ENCODE data around the gene GSTP1. TPM values are rescaled to one million over a fixed set of nuclear protein-coding genes. Genes with fewer than 3 reads are reported as not detected.

The GSTP1 gene
- total RNA-seq, 4 donors from 2014 or later: 399 to 826 (median 474) TPM

GRCh38 chr11:67542169-67542568 lies 41.4 kb upstream of the GSTP1 start:
- TF ChIP-seq, protein P1, sequence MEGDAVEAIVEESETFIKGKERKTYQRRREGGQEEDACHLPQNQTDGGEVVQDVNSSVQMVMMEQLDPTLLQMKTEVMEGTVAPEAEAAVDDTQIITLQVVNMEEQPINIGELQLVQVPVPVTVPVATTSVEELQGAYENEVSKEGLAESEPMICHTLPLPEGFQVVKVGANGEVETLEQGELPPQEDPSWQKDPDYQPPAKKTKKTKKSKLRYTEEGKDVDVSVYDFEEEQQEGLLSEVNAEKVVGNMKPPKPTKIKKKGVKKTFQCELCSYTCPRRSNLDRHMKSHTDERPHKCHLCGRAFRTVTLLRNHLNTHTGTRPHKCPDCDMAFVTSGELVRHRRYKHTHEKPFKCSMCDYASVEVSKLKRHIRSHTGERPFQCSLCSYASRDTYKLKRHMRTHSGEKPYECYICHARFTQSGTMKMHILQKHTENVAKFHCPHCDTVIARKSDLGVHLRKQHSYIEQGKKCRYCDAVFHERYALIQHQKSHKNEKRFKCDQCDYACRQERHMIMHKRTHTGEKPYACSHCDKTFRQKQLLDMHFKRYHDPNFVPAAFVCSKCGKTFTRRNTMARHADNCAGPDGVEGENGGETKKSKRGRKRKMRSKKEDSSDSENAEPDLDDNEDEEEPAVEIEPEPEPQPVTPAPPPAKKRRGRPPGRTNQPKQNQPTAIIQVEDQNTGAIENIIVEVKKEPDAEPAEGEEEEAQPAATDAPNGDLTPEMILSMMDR (IDR thresholded peaks at IDR 0.05; ENCODE audit: low read depth): no peak

DNA sequence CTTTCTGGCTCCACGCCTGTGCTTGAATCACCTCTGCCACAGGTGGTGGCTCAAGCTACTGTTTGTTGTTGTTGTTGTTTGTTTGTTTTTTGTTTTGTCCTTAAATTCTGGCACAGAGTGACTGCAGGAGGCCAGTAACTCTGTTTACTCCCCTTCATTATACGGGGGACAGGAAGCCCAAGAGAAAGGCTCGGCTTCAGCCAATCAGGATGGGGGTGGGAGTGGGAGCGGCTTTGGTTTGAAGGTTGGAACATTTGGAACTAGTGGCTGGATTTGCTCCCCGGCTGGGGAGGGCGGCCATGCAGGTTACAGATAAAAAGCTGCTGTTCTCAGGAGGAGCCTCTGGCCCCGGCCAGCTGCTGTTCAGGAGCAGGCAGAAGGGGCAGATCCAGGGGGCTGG lies 40.6 kb upstream of the GSTP1 start:
- TF ChIP-seq, protein P1 (IDR thresholded peaks at IDR 0.05; ENCODE audit: low read depth): no peak

DNA sequence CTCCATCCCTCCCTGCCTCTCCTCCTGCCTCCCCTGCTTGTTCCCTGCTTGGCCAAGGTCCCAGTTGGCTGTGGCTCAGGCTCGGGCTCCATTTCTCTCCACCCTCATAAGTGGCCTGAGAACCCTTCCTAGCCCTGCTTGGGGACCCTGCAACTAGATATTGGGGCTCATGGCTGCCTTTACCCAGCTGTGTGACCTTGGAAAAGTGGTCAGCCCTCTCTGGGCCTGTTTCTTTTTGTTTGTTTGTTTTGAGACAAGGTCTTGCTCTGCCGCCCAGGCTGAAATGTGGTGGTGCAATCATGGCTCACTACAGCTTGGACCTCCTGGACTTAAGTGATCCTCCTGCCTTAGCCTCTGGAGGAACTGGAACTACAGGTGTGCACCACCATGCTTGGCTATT lies 40.0 kb upstream of the GSTP1 start:
- TF ChIP-seq, protein P1 (IDR thresholded peaks at IDR 0.05; ENCODE audit: low read depth): no peak

GRCh38 chr11:67544616-67545242 lies 38.9 kb upstream of the GSTP1 start:
- TF ChIP-seq, protein P1 (IDR thresholded peaks at IDR 0.05; ENCODE audit: low read depth): no peak

DNA sequence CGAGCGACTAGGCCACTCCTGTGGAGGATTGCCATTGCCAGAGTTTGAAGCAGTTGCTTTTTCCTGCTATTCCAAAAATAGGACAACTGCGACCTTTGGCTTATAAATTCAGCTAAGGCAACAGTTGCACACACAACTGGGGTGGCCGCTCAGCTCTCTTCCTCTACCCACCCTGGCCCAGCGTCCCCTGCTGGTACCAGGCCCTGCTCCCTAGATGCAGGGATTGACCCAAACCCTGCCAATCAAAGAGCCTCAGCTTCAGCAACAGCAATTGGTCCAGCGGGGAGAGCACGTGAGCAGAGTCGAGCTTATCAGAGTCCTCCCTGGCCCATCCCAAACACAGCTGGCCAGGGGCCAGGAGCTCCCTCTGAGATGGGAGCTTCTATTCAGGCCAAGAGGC lies 38.3 kb upstream of the GSTP1 start:
- TF ChIP-seq, protein P1 (IDR thresholded peaks at IDR 0.05; ENCODE audit: low read depth): no peak

DNA sequence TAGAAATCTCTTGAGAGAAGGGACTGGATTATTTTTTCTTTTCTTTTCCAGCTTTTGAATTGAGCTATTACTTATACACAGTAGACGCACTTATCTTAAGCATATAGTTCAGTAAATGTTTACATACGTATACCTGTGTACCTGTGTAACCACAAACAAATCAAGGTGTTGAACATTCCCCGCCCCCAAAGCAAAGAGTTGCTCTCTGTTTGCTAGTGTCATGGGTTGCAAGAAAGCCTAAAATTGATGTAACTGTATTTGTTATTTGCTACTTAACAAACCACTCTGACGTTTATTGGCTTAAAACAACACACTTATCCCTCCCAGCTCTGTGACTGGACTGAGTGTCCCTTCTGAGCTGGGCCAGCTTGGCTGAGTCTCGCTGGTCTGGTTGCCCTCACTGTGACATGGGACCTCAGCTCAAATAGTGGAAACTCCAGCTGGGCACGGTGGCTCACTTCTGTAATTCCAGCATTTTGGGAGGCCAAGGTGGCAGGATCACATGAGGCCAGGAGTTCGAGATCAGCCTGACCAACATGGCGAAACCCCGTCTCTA lies 35.0 kb upstream of the GSTP1 start:
- TF ChIP-seq, protein P1 (IDR thresholded peaks at IDR 0.05; ENCODE audit: low read depth): no peak

GRCh38 chr11:67551127-67551526 lies 32.5 kb upstream of the GSTP1 start:
- TF ChIP-seq, protein P1 (IDR thresholded peaks at IDR 0.05; ENCODE audit: low read depth): no peak

Data from subcutaneous adipose tissue (tissue), 4 donors.